GM18858 (cell line): ENCODE results near the gene LETM1.

Experiments used
- ATAC-seq: cut with Tn5 transposase; IDR thresholded peaks from one replicate; pipeline ENCODE4 v1.9.1; 2021; ENCODE audit not compliant: unreplicated experiment

The LETM1 gene

DNA sequence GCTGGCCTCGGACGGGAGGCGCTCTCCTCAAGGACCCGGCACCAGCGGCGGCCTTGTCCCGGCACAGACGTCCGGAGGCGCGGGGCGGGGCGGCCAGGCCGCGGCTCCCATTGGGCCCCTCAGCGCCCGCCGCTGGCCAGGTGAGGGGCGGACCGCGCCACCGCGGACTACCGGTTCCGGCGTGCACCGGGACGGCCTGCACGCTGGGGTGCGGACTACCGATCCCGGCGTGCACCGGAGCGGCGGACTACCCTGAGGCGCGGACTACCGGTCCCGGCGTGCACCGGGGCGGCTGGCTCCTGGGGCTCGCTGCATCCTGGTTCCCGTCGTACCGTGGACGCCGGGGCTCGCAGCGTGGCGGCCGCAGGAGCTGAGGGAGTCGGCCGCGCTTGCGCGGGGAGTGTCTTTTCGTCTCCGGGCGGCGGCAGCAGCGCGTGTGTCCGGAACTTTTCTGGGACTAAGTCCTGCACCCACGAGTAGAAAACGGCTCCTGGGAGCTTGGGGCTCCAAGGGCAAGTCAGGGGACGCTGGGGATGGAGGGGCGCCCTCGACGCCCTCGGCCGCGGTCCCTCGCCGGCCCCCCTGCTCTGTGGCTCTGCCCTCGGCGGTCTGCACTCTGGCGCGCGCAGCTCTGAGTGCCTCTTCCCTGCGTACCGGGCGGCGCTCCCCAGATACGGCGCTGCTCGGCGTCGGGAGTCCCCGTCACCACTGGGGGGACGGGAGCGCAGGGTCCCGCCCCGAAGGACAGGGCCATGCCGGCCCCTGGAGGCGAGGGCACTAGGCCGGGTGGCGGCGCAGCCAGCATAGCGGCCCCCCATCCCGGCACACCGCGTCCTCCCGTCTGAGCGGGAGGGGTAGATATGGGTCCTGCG, at the start of gene LETM1:
Gene LETM1, minus strand, starts transcription at position 86 of the 872 bp plus-strand sequence. CDS start 206 bp downstream, outside the sequence.
- ATAC-seq: peak; percentile 77

DNA sequence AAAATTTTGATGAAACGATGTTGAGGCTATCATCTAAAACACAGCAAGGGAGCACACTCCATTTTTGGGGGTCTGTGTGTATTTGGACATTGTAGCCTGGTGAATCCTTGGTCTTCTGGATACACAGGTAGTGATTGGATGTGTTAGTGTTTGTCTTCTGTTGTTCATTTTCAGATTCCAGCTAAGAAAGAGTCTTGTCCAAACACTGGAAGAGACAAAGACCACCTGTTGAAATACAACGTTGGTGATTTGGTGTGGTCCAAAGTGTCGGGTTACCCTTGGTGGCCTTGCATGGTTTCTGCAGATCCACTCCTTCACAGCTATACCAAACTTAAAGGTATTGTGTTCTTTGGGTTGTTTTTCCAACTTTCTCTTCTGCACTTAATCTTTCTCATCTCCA, 48.1 kb upstream of the LETM1 start:
- no peak for ATAC-seq

- ATAC-seq: no peak
Measured at GRCh38 chr4:1903035-1903434, 47.1 kb upstream of the LETM1 start.

- ATAC-seq: no peak
Measured at GRCh38 chr4:1902243-1902642, 46.3 kb upstream of the LETM1 start.

DNA sequence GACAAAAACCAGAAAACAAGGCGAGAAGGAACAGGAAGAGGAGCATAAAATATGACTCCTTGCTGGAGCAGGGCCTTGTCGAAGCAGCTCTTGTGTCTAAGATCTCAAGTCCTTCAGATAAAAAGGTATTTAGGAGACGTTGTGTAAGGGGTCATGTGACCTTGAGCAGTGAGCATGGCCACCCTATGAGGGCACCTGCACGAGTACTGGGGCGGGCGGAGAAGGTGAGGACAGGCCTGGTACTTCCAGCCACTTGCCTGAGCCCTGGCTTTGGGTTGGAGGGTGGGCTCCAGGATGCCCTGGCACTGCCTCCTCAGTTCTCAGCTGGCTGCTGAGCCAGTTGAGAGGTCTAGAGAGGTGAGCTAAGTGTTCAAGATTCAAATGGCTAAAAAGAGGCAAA, 45.2 kb upstream of the LETM1 start:
- ATAC-seq: no peak

DNA sequence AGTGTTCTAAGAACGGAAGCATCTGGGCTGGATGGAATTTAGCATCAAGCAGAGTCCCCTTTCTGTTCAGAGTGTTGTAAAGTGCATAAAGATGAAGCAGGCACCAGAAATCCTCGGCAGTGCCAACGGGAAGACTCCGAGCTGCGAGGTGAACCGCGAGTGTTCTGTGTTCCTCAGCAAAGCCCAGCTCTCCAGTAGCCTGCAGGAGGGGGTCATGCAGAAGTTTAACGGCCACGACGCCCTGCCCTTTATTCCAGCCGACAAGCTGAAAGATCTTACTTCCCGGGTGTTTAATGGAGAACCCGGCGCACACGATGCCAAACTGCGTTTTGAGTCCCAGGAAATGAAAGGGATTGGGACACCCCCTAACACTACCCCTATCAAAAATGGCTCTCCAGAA, 44.7 kb upstream of the LETM1 start:
- ATAC-seq: no peak

DNA sequence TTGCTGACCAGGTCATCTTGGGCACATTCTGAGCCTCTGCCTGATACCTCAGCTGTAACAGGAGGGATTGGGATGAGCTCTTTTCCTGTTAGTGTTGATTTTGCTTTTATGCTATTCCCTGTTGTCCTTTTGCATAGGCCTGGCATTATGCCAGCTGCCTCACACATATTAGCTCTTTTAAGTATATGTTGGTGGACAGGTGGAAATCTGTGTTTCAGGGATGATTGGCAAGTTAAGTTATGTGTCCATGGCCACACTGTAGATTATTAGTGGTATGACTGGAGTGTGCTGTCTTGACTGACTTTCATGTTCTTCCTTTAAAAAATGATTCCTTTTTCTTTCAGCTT, 44.1 kb upstream of the LETM1 start:
- no peak for ATAC-seq

GRCh38 chr4:1899149-1900086, 43.5 kb upstream of the LETM1 start:
- ATAC-seq: peak; percentile 71

- no peak for ATAC-seq
Measured at GRCh38 chr4:1898681-1899080, 42.7 kb upstream of the LETM1 start.

- no peak for ATAC-seq
Measured at GRCh38 chr4:1898007-1898406, 42.1 kb upstream of the LETM1 start.

DNA sequence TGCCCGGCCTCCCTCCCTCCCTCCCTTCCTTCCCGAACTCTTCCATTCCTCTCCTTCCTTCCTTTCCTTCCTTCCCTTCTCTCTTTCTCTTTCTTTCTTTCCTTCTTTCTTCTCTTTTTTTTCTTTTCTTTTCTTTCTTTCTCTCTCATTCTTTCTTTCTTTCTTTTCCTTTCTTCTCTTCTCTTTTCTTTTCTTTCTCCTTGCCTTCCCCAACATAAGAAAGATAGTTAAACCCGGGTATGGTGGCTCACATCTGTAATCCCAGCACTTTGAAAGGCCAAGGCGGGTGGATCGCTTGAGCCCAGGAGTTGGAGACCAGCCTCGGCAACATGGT, 40.7 kb upstream of the LETM1 start:
- no peak for ATAC-seq

- ATAC-seq: no peak
Measured at GRCh38 chr4:1895971-1896657, 40.2 kb upstream of the LETM1 start.

DNA sequence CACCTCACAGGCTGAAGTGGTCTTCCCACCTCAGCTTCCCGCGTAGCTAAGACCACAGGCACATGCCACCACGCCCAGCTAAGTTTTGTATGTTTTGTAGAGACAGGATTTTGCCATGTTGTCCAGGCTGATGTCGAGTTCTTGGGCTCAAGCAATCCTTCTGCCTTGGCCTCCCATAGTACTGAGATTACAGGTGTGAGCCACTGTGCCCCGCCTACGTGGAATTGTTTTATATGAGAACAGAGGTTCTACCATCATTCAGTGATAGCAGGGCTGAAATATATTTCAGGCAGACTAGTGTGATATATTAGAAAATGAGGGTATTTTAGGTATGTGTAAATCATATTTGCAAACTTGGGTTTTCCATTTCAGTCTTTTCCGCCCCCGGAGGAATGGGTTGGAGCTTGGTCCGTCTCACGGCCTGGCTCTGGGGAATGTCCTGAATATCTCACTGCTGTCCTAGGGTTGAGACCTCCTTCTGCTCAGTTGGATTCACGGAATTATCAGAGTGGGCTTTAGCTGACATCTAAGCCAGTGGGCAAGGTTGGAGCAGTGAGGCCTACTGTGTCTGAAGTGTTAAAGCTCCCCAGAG, 35.1 kb upstream of the LETM1 start:
- ATAC-seq: no peak

- ATAC-seq: no peak
Measured at GRCh38 chr4:1887052-1887451, 31.1 kb upstream of the LETM1 start.

GRCh38 chr4:1885414-1885813, 29.5 kb upstream of the LETM1 start:
- no peak for ATAC-seq

DNA sequence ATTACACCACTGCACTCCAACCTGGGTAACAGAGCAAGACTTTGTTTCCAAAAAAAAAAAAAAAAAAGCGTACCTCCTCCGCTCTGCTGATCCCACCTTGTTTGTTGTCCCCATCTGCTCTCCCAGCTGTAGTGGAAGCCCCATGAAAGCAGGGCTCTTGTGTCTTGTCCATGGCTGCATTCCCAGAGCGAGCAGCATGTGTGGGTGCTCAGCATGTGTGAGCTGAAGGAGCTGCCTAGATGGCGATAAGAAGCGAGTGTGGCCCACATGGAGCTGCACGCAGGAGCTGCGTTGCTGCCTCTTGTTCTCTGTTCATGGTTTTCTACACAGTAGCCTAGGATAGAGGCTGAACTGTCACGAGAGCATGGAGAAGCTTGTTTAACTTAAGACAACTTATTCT, 27.6 kb upstream of the LETM1 start:
- ATAC-seq: no peak

DNA sequence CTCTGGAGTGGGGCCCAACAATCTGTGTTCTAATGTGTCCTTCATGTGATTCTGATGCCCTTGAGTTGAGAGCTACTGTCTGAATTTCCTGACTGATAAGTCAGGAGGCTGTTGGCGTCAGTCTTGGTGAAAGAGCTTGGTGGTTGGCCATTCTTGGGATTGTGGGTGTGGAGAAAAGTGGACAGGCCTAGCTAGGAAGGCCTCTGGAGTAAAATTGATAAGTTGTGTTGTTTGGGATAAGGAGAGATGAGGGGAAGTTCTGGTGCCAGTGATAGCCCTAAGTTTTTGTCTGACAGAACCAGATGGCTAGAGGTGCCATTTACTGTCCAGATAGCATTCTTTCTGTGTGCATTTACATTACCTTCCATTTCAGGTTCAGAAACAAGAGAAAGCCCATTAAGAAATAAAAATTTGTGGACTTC, 26.9 kb upstream of the LETM1 start:
- ATAC-seq: no peak

DNA sequence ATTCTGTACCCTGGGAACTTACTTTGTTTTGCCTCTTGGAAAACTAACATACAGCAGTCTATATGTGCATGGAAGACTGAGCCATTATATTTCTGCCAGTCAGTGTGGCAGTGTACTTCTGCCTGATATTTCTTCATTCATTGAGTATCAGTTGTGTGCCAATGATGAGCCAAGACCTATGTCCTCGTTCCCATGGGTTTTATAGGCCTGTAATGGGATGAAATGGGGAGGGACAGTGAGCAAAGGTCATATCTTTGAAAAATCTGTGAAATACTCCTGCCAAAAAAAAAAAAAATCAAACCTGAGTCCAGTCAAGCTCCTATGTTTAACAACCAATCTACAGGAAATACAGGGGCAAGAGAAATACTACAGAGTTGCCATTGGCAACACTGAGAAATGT, 24.4 kb upstream of the LETM1 start:
- ATAC-seq: no peak

GRCh38 chr4:1879485-1879884, 23.5 kb upstream of the LETM1 start:
- no peak for ATAC-seq

DNA sequence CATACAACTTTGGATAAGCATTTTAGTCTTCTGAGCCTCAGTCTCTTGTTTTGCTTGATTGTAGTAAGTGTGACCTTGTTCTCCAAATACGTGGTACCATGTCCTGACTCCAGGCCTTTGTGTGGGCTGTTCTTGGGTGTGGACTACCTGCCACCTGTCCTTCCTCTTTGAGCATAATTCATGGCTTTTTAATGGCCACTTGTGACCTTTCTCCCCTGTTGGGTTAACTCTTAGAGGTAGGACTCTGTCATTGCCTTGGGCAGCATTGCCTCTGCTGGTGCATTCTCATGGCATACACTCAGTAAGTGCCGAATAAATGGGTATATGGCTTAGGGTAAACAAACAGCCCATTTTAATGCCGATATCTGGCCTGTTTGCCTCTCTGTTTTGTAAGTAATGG, 18.2 kb upstream of the LETM1 start:
- no peak for ATAC-seq

DNA sequence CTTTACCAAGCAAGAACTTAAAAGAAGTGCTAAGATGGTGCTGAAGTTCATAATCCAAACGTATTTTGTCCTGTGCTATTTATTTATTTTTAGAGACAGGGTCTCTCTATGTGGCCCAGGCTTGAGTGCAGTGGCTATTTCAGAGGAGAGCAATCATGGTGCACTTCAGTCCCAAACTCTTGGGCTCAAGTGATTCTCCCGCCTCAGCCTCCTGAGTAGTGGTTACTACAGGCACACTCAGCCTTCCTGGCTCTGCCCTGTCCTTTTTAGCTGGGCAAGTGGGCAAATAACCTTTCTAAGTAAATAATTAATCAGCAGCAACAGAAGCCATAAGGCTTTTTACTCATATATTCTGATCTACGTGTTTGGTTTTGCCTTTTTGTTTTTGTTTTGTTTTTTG, 17.8 kb upstream of the LETM1 start:
- no peak for ATAC-seq
